Left ventricle myocardium inferior (tissue), 1 donor: Measurements from ENCODE around the gene USP31. TPM values are rescaled to one million over a fixed set of nuclear protein-coding genes. Genes with fewer than 3 reads are reported as not detected.

Source experiments
- DNase-seq: peaks from one replicate; pipeline ENCODE4 v3.0.0-alpha.2; 2020
- H3K27ac ChIP-seq: fragments of 200-600 bp; replicated peaks from 2 replicates; pipeline ENCODE4 v1.8.0; 2021
- H3K27me3 ChIP-seq: fragments of 200-600 bp; 2 replicates; pipeline ENCODE4 v1.8.0; 2021; ENCODE audit warnings: low read depth
- H3K36me3 ChIP-seq: fragments of 200-600 bp; 2 replicates; pipeline ENCODE4 v1.8.0; 2021
- H3K4me1 ChIP-seq: fragments of 200-600 bp; 2 replicates; pipeline ENCODE4 v1.8.0; 2021
- H3K4me3 ChIP-seq: fragments of 200-600 bp; 2 replicates; pipeline ENCODE4 v1.8.0; 2021; ENCODE audit warnings: mild to moderate bottlenecking, moderate library complexity
- H3K9me3 ChIP-seq: fragments of 200-600 bp; replicated peaks from 2 replicates; pipeline ENCODE4 v1.8.0; 2021
- intact Hi-C: fragments of 100-400 bp; cut with micrococcal nuclease; formaldehyde crosslinking; loops from one replicate; pipeline ENCODE4 v1.11.0; 2022
- total RNA-seq: library from RNA; stranded (reverse); fragmentation: NEBNext Ultra II Directional; extraction: Animal tissue kit (Norgen Biotek cat#: 25700); gene quantifications from one replicate; pipeline ENCODE4 v1.2.1, GENCODE V29; 2021
- TF ChIP-seq, protein P1 (sequence below): fragments of 200-600 bp; IDR thresholded peaks from 2 replicates; pipeline ENCODE4 v1.8.0; 2021; ENCODE audit warnings: antibody characterized with exemption, mild to moderate bottlenecking, borderline replicate concordance
- donor health status: DM: no; HTN: yes; CAD: no; lungs with severe emphysema.

The USP31 gene
- total RNA-seq, 1 donor from 2014 or later: 28.2 TPM

DNA sequence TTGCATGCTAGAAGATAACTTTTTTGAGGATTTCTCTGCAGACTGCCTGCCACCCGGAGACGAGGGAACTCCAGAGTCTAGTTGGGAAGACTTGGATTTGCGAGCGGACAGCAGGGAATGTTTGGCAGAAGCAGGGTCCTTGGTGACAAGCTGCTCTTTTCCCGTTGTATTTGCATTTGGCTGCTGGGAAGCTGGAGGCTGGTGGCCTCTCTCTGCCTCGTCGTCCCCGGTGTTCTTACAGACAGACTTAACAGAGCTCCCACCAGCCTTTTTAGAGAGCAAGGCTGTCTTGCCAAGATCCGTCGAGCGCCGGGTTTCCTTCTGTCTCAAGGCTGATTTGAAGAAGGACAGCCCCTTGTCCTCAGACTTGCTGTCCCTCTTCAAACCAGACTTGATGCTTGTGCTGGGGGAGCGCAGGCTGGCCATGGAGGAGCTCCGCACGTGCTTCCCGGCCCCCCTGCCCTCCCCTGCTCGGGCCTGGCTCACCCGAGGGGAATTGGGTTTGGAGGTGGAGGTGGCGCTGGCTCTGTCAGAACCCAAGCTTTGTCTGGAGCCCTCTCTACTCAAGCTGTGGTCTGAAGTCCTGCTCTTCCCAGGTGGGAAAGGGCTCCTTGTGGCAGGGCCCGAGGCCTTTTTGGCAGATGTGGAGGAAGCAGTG lies 81.0 kb downstream of the USP31 start:
- TF ChIP-seq, protein P1, sequence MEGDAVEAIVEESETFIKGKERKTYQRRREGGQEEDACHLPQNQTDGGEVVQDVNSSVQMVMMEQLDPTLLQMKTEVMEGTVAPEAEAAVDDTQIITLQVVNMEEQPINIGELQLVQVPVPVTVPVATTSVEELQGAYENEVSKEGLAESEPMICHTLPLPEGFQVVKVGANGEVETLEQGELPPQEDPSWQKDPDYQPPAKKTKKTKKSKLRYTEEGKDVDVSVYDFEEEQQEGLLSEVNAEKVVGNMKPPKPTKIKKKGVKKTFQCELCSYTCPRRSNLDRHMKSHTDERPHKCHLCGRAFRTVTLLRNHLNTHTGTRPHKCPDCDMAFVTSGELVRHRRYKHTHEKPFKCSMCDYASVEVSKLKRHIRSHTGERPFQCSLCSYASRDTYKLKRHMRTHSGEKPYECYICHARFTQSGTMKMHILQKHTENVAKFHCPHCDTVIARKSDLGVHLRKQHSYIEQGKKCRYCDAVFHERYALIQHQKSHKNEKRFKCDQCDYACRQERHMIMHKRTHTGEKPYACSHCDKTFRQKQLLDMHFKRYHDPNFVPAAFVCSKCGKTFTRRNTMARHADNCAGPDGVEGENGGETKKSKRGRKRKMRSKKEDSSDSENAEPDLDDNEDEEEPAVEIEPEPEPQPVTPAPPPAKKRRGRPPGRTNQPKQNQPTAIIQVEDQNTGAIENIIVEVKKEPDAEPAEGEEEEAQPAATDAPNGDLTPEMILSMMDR: no peak
- peaks cover 40% of the 10 kb centered on the region for H3K36me3 ChIP-seq
- H3K27ac ChIP-seq: no peak overlapping the region

GRCh38 chr16:23066676-23067075 lies 82.6 kb downstream of the USP31 start:
- no peak overlapping the region for H3K4me3 ChIP-seq
- no peak overlapping the region for H3K27ac ChIP-seq
- TF ChIP-seq, protein P1: no peak
- no peaks in the 10 kb centered on the region for H3K27me3 ChIP-seq
- peaks cover 34% of the 10 kb centered on the region for H3K4me1 ChIP-seq
- H3K36me3 ChIP-seq: peaks cover 36% of the 10 kb centered on the region
- no peak for DNase-seq
- no peaks in the 10 kb centered on the region for H3K9me3 ChIP-seq
- intact Hi-C loops: no loop called here

More for the DNA sequence above, 81.0 kb downstream of the USP31 start:
- Histone ChIP-seq H3K27me3 (no peaks in the 10 kb centered on the region), H3K4me3 (no peak overlapping the region), H3K9me3 (no peaks in the 10 kb centered on the region), H3K4me1 (peaks cover 47% of the 10 kb centered on the region)
- intact Hi-C loops: no loop called here
- no peak for DNase-seq

DNA sequence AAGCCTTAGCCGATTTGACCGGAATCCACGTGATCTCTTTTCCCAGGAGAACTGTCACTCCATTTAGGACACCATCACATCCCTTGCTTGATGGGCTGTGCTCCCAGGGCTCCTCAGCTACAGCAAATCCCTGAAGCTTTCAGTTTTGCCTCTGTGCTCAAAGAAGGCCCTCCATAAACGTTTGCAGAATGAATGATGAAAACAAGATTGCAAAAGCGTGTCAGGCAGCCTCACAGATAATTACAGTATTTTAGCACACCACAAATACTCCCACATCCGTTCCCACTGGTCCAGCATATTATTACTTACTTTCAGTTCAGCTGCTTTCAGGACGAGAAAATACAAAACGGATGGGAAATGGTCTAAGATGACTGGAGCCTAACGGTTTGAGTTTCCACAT lies 84.6 kb downstream of the USP31 start:
- Histone ChIP-seq H3K9me3 (no peaks in the 10 kb centered on the region), H3K27ac (peak overlapping the region; percentile 52), H3K4me3 (no peak overlapping the region), H3K27me3 (no peaks in the 10 kb centered on the region), H3K4me1 (peaks cover 20% of the 10 kb centered on the region), H3K36me3 (peaks cover 29% of the 10 kb centered on the region)
- intact Hi-C loops: no loop called here
- TF ChIP-seq, protein P1: no peak
- no peak for DNase-seq

- intact Hi-C loops: no loop called here
- TF ChIP-seq, protein P1: no peak
- Histone ChIP-seq H3K4me3 (no peak overlapping the region), H3K9me3 (no peaks in the 10 kb centered on the region), H3K27ac (no peak overlapping the region), H3K36me3 (peaks cover 9% of the 10 kb centered on the region), H3K4me1 (peaks cover 20% of the 10 kb centered on the region), H3K27me3 (no peaks in the 10 kb centered on the region)
- DNase-seq: no peak
Observed at GRCh38 chr16:23062524-23062923, 86.7 kb downstream of the USP31 start.

- intact Hi-C loops: no loop called here
- H3K4me3 ChIP-seq: no peak overlapping the region
- TF ChIP-seq, protein P1: no peak
- H3K27me3 ChIP-seq: no peaks in the 10 kb centered on the region
- peaks cover 3% of the 10 kb centered on the region for H3K36me3 ChIP-seq
- no peak overlapping the region for H3K27ac ChIP-seq
- peaks cover 16% of the 10 kb centered on the region for H3K4me1 ChIP-seq
- DNase-seq: no peak
- no peaks in the 10 kb centered on the region for H3K9me3 ChIP-seq
Observed at GRCh38 chr16:23061669-23062068, 87.6 kb downstream of the USP31 start.
